PC-9 (cell line): ENCODE data around the gene LSR. TPM values are rescaled to one million over a fixed set of nuclear protein-coding genes. Genes with fewer than 3 reads are reported as not detected.

ENCODE experiments used
- BruUV-seq: library from RNA; stranded (reverse); fragments of 400-500 nt; replicated peaks from 2 replicates; lab custom pipeline; 2021; lab: Mats Ljungman, UMichigan
- CTCF ChIA-PET: fragments of 300-600 bp; sonication (Branson Sonifier 250); formaldehyde crosslinking; loops from one replicate; lab custom pipeline; 2022; ENCODE audit warnings: antibody characterized with exemption; lab: Charles Lee
- POLR2A ChIA-PET: fragments of 300-600 bp; sonication (Branson Sonifier 250); formaldehyde crosslinking; loops from one replicate; lab custom pipeline; 2022; ENCODE audit warnings: antibody characterized with exemption; ENCODE audit not compliant: unreplicated experiment; lab: Charles Lee
- DNase-seq, 2 experiments: peaks; one replicate each; pipeline versions ENCODE4 v3.0.0 to v3.0.0-alpha.2; 2015 to 2022; ENCODE audit warnings: mixed read lengths in 1 of 2
- H2AFZ ChIP-seq: fragments of 200-600 bp; sonication (generic); 2 replicates; pipeline ENCODE4 v1.8.1; 2017; ENCODE audit warnings: antibody characterized with exemption
- H3F3A ChIP-seq: fragments of 200-600 bp; sonication (generic); 2 replicates; pipeline ENCODE4 v1.8.1; 2017; ENCODE audit warnings: antibody characterized with exemption, mild to moderate bottlenecking, low read depth; ENCODE audit not compliant: insufficient read depth
- H3K27ac ChIP-seq: fragments of 200-600 bp; sonication (generic); 2 replicates; pipeline ENCODE4 v1.6.1; 2016; ENCODE audit warnings: mixed run types
- H3K27me3 ChIP-seq: fragments of 200-600 bp; sonication (generic); 2 replicates; pipeline ENCODE4 v1.6.1; 2016; ENCODE audit warnings: low read depth, mixed run types; ENCODE audit not compliant: insufficient read depth
- H3K36me3 ChIP-seq: fragments of 200-600 bp; sonication (generic); 2 replicates; pipeline ENCODE4 v1.6.1; 2016; ENCODE audit warnings: low read depth, mixed run types
- H3K4me1 ChIP-seq: fragments of 200-600 bp; sonication (generic); replicated peaks from 2 replicates; pipeline ENCODE4 v1.6.1; 2016; ENCODE audit warnings: mixed run types; ENCODE audit not compliant: insufficient read depth
- H3K4me2 ChIP-seq: fragments of 200-600 bp; sonication (generic); 2 replicates; pipeline ENCODE4 v1.6.1; 2017; ENCODE audit warnings: mixed run types
- H3K4me3 ChIP-seq: fragments of 200-600 bp; sonication (generic); 2 replicates; pipeline ENCODE4 v1.6.1; 2016; ENCODE audit warnings: mixed run types
- H3K79me2 ChIP-seq: fragments of 200-600 bp; sonication (generic); 2 replicates; pipeline ENCODE4 v1.6.1; 2017; ENCODE audit warnings: low read depth, mixed run types
- H3K9me2 ChIP-seq: fragments of 200-600 bp; sonication (generic); 2 replicates; pipeline ENCODE4 v1.8.1; 2017; ENCODE audit warnings: mild to moderate bottlenecking; ENCODE audit not compliant: insufficient read depth
- H3K9me3 ChIP-seq: fragments of 200-600 bp; sonication (generic); 2 replicates; pipeline ENCODE4 v1.8.1; 2016; ENCODE audit warnings: low read depth; ENCODE audit not compliant: insufficient read depth
- H4K20me1 ChIP-seq: fragments of 200-600 bp; sonication (generic); 2 replicates; pipeline ENCODE4 v1.8.1; 2017; ENCODE audit not compliant: insufficient read depth
- EZH2 ChIP-seq: fragments of 200-600 bp; sonication (generic); IDR thresholded peaks from 2 replicates; pipeline ENCODE4 v1.8.0; 2017; ENCODE audit warnings: antibody characterized with exemption, low read depth
- intact Hi-C: fragments of 100-400 bp; cut with micrococcal nuclease; formaldehyde crosslinking; loops from one replicate; pipeline ENCODE4 v1.10.0; 2022; ENCODE audit not compliant: unreplicated experiment
- total RNA-seq: library from RNA; stranded (reverse); gene quantifications from 2 replicates; pipeline ENCODE4 v1.2.3, GENCODE V29; 2021
- TF ChIP-seq, protein P1 (sequence below): fragments of 200-600 bp; sonication (generic); conservative IDR thresholded peaks from 2 replicates; pipeline ENCODE4 v1.6.1; 2017; ENCODE audit warnings: mixed run types, antibody characterized with exemption, mild to moderate bottlenecking, moderate library complexity

LSR gene
- total RNA-seq, 1 experiment from 2014 or later = 145 TPM

DNA sequence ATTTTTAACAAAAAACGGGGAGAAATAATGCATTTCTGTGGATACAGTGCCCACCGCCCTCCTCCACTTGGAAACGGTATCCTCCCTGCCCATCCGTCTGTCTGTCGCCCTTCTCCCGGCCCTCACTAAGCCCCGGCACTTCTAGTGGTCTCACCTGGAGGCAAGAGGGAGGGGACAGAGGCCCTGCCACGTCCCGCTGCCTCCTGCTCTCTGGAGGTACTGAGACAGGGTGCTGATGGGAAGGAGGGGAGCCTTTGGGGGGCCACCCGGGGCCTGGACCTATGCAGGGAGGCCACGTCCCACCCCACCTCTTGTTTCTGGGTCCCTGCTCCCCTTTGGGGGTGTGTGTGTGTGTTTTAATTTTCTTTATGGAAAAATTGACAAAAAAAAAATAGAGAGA lies 30.6 kb downstream of the LSR start:
- ChIA-PET POLR2A (no interaction called here), CTCF (no interaction called here)
- DNase-seq = no peak
- Histone ChIP-seq H3K9me2 (no peaks in the 10 kb centered on the region), H3K27me3 (no peaks in the 10 kb centered on the region), H2AFZ (no peak overlapping the region), H4K20me1 (no peaks in the 10 kb centered on the region; the same call in 1 of the 2 replicates), H3F3A (peaks cover 7% of the 10 kb centered on the region; the same call in 1 of the 2 replicates), H3K4me1 (no peaks in the 10 kb centered on the region), H3K4me2 (no peak overlapping the region), H3K9me3 (no peaks in the 10 kb centered on the region), H3K27ac (no peak overlapping the region), H3K79me2 (no peaks in the 10 kb centered on the region), H3K4me3 (no peak overlapping the region), H3K36me3 (peaks cover 4% of the 10 kb centered on the region; the same call in 1 of the 2 replicates)
- intact Hi-C loops = no loop called here
- no TSS peak for BruUV-seq
- TF ChIP-seq, protein P1, sequence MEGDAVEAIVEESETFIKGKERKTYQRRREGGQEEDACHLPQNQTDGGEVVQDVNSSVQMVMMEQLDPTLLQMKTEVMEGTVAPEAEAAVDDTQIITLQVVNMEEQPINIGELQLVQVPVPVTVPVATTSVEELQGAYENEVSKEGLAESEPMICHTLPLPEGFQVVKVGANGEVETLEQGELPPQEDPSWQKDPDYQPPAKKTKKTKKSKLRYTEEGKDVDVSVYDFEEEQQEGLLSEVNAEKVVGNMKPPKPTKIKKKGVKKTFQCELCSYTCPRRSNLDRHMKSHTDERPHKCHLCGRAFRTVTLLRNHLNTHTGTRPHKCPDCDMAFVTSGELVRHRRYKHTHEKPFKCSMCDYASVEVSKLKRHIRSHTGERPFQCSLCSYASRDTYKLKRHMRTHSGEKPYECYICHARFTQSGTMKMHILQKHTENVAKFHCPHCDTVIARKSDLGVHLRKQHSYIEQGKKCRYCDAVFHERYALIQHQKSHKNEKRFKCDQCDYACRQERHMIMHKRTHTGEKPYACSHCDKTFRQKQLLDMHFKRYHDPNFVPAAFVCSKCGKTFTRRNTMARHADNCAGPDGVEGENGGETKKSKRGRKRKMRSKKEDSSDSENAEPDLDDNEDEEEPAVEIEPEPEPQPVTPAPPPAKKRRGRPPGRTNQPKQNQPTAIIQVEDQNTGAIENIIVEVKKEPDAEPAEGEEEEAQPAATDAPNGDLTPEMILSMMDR = no peak
- TF ChIP-seq EZH2 = no peak

DNA sequence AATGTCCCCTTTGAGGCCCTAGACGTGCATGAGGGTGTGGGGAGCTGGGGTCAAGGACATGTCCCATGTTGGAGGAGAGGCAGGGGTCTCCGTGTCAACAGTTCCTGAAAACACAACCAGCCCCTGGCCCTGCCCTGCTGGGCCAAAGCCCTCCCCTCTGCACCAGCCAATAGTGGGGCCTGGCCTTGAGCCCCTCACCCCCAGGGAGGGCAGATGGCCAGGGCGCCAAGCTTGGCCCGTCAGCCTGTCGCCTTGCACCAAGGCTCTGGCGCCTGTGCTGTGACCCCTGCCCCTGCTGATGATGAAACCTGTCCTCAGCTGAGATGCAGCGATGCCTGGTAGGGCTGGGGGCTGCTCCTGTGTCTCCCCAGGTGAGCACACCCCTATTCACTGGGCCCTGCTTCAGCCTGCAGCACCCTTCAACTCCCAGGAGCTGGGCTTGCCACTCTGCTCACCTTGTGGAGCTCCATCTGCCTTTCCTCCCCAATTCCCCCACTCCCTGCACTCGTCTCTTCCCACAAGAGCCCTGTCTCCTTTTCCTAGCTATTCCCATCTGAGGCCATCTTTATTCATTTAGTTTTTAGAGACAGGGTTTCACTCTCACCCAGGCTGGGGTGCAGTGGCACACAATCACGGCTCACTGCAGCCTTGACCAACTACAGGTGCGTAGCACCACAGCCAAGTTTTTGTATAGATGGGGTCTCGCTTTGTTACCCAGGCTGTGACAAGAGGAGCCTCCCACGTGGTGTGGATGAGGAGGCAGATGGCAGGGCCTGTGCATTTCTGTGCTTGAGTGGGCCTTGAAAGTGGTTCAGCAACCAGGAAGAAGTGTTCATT lies 31.4 kb downstream of the LSR start:
- Histone ChIP-seq H2AFZ (no peak overlapping the region), H3K27me3 (no peaks in the 10 kb centered on the region), H4K20me1 (no peaks in the 10 kb centered on the region; the same call in 1 of the 2 replicates), H3F3A (peaks cover 10% of the 10 kb centered on the region; the same call in 1 of the 2 replicates), H3K4me1 (no peaks in the 10 kb centered on the region), H3K4me3 (no peak overlapping the region), H3K27ac (no peak overlapping the region), H3K4me2 (no peak overlapping the region), H3K9me2 (no peaks in the 10 kb centered on the region), H3K79me2 (no peaks in the 10 kb centered on the region), H3K9me3 (no peaks in the 10 kb centered on the region), H3K36me3 (peaks cover 4% of the 10 kb centered on the region; the same call in 1 of the 2 replicates)
- no peak for TF ChIP-seq EZH2
- TF ChIP-seq, protein P1 = no peak
- intact Hi-C loops = no loop called here
- ChIA-PET POLR2A (no interaction called here), CTCF (no interaction called here)
- DNase-seq = no peak
- BruUV-seq = no TSS peak

DNA sequence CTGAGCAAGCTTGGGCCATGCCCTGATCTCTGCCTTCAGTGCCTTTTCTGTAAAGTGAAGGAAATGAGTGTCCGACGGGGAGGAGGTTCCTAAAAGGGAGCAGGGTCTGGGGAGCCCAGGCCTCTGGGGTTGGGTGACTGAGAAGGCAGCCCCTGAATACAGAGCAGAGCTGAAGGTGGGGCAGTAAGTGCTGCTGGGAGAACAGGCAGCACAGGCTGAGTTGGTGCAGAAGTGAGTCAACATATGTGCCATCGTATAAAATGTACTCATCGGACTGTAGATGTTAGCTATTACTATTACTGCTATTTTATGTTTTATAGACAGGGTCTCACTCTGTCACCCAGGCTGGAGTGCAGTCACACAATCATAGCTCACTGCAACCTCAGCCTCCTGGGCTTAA lies 32.5 kb downstream of the LSR start:
- DNase-seq = no peak
- H3K4me1 ChIP-seq = no peaks in the 10 kb centered on the region
- CTCF ChIA-PET = no interaction called here
- H3K4me2 ChIP-seq = no peak overlapping the region
- no peak overlapping the region for H3K27ac ChIP-seq
- no peaks in the 10 kb centered on the region for H3K27me3 ChIP-seq
- H2AFZ ChIP-seq = no peak overlapping the region
- no peak for TF ChIP-seq EZH2
- TF ChIP-seq, protein P1 = no peak
- H3K79me2 ChIP-seq = no peaks in the 10 kb centered on the region
- no peaks in the 10 kb centered on the region for H3K9me2 ChIP-seq
- intact Hi-C loops = no loop called here
- peaks cover 11% of the 10 kb centered on the region; the same call in 1 of the 2 replicates for H3F3A ChIP-seq
- no peaks in the 10 kb centered on the region for H4K20me1 ChIP-seq
- H3K4me3 ChIP-seq = no peak overlapping the region
- BruUV-seq = TSS peak; percentile 11
- no peaks in the 10 kb centered on the region for H3K9me3 ChIP-seq
- POLR2A ChIA-PET = no interaction called here
- no peaks in the 10 kb centered on the region; the same call in 1 of the 2 replicates for H3K36me3 ChIP-seq
